Posterior cingulate gyrus (tissue), 11 donors: Measurements from ENCODE around the gene SETD2.
"Not testable (repeated sequence)": the region's sequence is repeated elsewhere in the genome, so short reads cannot be mapped to it uniquely, and the experiment has no call there.

ENCODE experiments used
- DNase-seq, 10 donors: peaks; one replicate each; pipeline versions ENCODE4 v3.0.0 to v3.0.0-alpha.2; 2020 to 2021; ENCODE audit warnings: mixed read lengths in 3 of 10
- intact Hi-C: fragments of 100-400 bp; cut with DNase I; formaldehyde crosslinking; loops from one replicate; pipeline ENCODE4 v1.15.1; 2023

The SETD2 gene, protein sequence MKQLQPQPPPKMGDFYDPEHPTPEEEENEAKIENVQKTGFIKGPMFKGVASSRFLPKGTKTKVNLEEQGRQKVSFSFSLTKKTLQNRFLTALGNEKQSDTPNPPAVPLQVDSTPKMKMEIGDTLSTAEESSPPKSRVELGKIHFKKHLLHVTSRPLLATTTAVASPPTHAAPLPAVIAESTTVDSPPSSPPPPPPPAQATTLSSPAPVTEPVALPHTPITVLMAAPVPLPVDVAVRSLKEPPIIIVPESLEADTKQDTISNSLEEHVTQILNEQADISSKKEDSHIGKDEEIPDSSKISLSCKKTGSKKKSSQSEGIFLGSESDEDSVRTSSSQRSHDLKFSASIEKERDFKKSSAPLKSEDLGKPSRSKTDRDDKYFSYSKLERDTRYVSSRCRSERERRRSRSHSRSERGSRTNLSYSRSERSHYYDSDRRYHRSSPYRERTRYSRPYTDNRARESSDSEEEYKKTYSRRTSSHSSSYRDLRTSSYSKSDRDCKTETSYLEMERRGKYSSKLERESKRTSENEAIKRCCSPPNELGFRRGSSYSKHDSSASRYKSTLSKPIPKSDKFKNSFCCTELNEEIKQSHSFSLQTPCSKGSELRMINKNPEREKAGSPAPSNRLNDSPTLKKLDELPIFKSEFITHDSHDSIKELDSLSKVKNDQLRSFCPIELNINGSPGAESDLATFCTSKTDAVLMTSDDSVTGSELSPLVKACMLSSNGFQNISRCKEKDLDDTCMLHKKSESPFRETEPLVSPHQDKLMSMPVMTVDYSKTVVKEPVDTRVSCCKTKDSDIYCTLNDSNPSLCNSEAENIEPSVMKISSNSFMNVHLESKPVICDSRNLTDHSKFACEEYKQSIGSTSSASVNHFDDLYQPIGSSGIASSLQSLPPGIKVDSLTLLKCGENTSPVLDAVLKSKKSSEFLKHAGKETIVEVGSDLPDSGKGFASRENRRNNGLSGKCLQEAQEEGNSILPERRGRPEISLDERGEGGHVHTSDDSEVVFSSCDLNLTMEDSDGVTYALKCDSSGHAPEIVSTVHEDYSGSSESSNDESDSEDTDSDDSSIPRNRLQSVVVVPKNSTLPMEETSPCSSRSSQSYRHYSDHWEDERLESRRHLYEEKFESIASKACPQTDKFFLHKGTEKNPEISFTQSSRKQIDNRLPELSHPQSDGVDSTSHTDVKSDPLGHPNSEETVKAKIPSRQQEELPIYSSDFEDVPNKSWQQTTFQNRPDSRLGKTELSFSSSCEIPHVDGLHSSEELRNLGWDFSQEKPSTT (N-terminal part only)

GRCh38 chr3:47164007-47164881 lies at the start of gene SETD2:
TSS of gene SETD2 (minus strand) at chr3:47164113. CDS start at chr3:47163924, 189 bp downstream.
- DNase-seq = peak; percentile 84 to 98 (median 92)
- intact Hi-C loops = loop anchor here (1.0 to 10.0 kb wide), 5 partner anchors 118 to 229 kb away; partner anchors contain the start of genes CCDC12, KIF9, KLHL18 and PTPN23

- intact Hi-C loops = no loop called here
- peak in 1 of 10 donors; percentile 5 for DNase-seq
These were observed 47.0 kb upstream of the SETD2 start for GRCh38 chr3:47210863-47211405.

GRCh38 chr3:47206022-47206421 lies 42.1 kb upstream of the SETD2 start:
- DNase-seq, intact Hi-C loops: not testable (repeated sequence)

GRCh38 chr3:47204875-47205274 lies 41.0 kb upstream of the SETD2 start:
- DNase-seq = no peak
- intact Hi-C loops = no loop called here

DNA sequence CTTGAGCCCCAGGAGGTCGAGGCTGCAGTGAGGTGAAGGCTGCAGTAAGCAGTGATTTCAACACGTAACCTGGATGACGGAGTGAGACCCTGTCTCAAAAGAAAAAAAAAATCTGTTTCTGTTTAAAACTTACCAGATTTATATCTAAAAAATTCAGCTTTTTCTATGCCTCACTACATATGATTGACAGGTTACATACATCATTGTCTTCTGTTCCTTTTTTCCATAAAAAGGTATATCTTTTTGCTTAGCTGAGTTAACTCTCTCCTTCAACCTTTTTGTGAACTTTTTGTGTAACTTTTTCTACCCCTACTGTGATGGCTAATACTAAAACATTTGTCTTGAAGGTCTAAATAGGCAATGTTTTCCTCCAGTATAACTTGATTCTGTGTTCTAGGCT lies 38.6 kb upstream of the SETD2 start:
- intact Hi-C loops = no loop called here
- no peak for DNase-seq

DNA sequence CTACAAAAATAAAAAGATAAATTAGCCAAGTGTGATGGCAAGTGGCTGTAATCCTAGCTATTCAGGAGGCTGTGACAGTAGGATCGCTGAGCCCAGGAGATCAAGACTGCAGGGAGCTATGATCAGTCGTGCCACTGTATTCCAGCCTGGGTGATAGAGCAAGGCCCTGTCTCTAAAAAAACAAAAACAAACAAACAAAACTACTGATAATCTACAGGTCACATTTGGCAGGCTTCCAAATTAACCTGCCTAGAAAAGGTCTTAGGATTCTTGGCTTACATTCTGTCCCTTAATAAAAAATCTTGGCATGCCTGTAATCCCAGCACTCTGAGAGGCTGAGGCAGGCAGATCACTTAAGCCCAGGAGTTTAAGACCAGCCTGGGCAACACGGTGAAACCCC lies 33.4 kb upstream of the SETD2 start:
- no peak for DNase-seq
- intact Hi-C loops = no loop called here

GRCh38 chr3:47194994-47195393 lies 31.1 kb upstream of the SETD2 start:
- intact Hi-C loops = no loop called here

DNA sequence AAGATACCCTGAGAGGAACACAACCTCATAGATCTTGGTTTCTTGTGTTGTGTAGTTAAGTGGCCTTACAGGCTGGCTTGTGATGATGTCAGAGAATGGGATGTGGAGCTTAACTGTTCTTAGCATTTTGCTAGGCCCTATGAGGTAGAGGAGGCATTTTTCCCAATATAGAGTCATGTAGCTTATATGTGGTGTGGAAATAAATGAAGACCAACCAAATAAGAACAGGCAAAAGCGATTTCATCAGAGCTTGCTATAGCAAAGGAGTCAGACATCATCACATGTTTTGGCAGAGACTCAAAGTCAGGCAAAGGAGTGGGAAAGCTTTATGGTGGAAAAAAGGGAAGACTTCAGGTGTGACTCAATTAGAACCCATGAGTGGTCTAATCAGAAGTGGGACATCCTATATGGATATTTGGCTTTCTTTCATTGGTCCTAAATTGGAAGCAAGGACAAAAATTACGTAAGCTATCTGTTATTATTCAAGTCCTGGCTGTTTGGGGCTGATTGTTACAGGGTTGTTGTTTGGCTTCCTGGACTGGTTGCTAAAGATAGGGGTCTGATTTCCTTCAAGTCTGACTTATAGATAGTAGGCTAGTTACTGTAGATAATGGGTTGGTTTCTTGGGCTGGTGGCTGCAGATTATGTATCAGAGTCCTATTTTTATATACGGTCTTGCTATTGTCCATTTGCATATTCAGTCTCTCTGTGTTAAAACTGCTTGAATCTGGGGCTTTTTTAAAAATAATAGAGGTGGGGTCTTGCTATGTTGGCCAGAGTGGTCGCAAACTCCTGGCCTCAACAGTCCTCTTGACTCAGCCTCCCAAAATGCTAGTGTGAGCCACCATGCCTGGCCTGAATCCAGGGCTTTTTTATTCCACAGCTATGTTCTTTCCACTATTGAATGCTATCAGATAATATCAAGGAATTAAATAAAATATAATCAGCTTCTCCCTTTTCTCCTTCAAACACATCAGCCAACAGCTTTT lies 30.3 kb upstream of the SETD2 start:
- DNase-seq = no peak
- intact Hi-C loops = no loop called here

More at GRCh38 chr3:47194994-47195393, 31.1 kb upstream of the SETD2 start:
- DNase-seq = no peak

DNA sequence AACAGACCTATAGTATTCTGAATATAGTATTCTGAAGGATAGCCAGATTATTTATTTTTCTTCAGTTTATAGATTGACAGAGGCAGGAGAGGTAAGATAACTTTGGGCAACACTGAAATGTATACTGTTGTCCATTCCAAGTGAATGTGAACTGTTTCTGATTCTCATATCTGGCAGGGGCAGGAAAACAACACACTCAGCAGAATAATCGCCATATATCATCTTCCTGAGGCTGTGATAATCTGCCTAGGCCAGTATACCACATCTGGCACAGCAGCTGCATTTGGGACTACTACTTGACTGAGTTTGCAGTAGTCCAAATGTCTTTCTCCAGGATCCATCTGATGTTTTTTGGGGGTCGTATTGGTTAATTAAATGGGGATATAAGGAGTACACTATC lies 22.4 kb upstream of the SETD2 start:
- intact Hi-C loops = no loop called here
- DNase-seq = no peak

GRCh38 chr3:47181685-47182084 lies 17.8 kb upstream of the SETD2 start:
- intact Hi-C loops = not testable (repeated sequence)

GRCh38 chr3:47180011-47180410 lies 16.1 kb upstream of the SETD2 start:
- intact Hi-C loops, DNase-seq: not testable (repeated sequence)

More at GRCh38 chr3:47181685-47182084, 17.8 kb upstream of the SETD2 start:
- DNase-seq = not testable (repeated sequence)

GRCh38 chr3:47176582-47176981 lies 12.7 kb upstream of the SETD2 start:
- intact Hi-C loops = loop anchor here (5.0 kb wide), 1 partner anchor 156 kb away; no protein-coding TSS in a partner anchor
- DNase-seq = no peak

DNA sequence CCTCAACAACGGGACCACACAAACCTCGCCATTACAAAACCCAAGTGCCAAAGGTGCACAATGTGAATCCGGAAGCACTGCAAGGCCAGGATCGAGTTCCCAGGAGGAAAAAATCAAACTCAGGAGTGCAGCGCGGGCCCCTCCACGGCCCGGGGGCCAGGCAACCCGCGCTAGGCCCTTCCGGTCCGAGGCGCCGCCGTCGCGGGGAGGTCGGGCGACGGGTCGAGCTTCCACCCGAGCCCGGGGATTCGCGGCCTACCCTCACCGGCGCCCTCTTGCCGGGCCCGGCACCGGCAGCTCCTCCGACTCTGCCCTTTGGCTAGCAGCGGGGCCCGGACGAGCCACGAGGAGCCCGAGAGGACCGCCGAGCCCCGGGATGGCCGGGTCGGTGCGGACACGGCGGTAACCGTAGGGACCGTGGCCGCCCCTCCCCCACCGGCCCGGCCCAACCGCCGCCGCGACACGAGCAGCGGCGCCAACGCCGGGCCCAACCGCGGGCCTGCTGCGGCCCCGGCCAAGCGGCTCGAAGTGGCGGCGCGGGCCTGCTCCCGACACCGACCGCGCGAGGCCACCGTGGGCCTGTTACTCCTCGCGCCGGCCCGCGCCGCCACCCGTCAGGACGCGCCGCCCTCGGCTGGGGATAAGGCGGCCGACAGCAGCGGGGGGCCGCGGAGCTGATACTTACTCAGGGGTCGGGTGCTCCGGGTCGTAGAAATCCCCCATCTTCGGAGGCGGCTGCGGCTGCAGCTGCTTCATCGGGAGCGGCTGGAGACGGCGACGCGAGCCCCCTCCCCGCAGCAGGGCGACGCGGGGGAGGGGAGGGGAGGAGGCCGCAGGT lies 525 bp downstream of the SETD2 start:
- DNase-seq = peak; percentile 24 to 90 (median 46)
- intact Hi-C loops = loop anchor here (1.0 to 10.0 kb wide), 5 partner anchors 119 to 229 kb away; partner anchors contain the start of genes CCDC12, KIF9, KLHL18 and PTPN23

- intact Hi-C loops = loop anchor here (5.0 to 10.0 kb wide), 2 partner anchors 220 to 228 kb away; partner anchors contain the start of gene PTPN23
- no peak for DNase-seq
These were observed 1.2 kb downstream of the SETD2 start for GRCh38 chr3:47162697-47163168.

DNA sequence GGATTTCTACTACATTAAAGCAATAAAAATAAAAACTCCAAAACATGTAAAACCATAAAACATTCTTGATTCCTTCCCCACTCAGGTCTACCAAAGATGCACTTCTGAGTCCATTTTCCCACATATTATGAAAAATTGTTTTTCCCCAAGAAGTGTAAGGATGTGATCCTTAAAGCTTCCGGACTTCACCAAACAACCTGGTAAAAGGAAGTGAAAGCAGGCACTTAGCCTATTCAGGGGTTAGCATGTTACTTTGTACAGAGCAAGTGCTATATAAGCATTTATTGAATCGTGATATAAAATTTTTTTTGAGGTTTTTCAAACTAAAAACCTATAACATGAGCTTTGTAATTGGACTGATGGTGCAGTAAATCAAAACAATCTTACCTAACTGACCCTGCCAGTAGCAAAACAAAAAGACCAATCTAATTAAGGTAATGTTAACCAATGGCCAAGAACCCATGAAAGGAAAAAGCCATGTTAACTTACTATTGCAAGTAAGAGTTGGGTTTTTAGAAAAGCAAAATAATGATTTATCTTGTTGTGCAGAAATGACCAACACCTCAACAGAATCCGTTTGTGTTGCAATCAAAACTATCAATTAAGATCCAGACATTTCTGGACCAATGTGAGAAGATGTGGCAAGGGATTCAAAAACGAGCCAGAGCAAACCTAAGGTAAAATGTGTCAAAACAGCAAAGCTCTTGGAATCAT lies 1.8 kb downstream of the SETD2 start:
- intact Hi-C loops = loop anchor here (5.0 to 10.0 kb wide), 2 partner anchors 220 to 227 kb away; partner anchors contain the start of gene PTPN23
- DNase-seq = no peak

DNA sequence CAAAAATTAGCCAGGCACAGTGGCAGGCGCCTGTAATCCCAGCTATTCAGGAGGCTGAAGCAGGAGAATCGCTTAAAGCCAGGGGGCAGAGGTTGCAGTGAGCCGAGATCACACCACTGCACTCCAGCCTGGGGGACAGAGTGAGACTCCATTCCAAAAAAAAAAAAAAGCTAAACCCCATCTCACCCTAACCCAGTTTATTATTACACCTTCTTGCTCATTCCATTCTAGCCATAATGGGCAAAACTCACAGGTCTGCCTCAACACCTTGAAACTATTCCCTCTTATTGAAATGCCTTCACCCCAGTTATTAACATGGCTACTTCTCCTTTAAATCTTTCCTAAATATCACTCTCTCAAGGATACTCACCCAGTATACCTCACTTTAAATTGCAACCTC lies 4.1 kb downstream of the SETD2 start:
- intact Hi-C loops = loop anchor here (5.0 to 10.0 kb wide), 2 partner anchors 222 to 225 kb away; partner anchors contain the start of gene PTPN23
- no peak for DNase-seq
